ENCODE measurements around the gene ZNF506. TPM values are rescaled to one million over a fixed set of nuclear protein-coding genes. Genes with fewer than 3 reads are reported as not detected.

Gene ZNF506
- total RNA-seq, 1 donor from 2014 or later, result 22.1 TPM

DNA sequence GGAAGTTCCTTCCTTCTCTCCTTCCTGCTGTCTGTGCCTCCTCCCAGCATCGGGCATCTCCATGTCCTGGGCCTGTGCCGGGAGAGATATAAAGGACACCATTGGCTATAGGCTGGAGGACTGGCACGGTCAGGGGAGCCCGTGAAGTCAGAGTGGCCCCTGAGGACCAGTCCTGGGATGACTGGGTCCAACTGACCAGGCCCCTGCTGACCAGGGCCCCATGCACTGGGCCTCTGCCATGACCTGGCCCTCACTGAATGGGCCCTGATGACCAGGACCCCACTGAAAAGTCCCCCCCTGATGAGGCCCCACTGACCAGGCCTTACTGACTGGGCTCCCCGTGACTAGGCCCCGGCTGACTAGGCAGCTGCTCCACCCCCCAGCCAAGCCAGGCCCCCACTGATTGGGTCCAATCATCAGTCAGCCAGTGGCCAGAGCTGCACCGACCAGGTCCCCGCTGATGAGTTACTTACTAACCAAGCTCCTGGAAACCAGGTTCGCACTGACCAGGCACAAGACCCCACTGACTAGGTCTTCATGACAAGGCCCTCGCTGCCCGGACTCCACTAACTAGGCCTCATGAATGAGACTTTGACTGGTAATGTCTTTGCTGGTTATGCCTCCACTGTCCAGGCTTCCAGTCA is 68.7 kb downstream of the ZNF506 start:
- H3K4me1 ChIP-seq, result no peaks in the 10 kb centered on the region
- no peak overlapping the region for H3K4me3 ChIP-seq
- DNase-seq, result no peak
- no peaks in the 10 kb centered on the region for H3K27me3 ChIP-seq
- H3K27ac ChIP-seq, result no peak overlapping the region
- intact Hi-C loops (cut with DNase I), result no loop called here
- no peaks in the 10 kb centered on the region for H3K36me3 ChIP-seq
- no peaks in the 10 kb centered on the region for H3K9me3 ChIP-seq
- ATAC-seq, result no peak
- TF ChIP-seq CTCF (IDR thresholded peaks at IDR 0.05), result no peak

GRCh38 chr19:19751846-19752245 is 69.7 kb downstream of the ZNF506 start:
- DNase-seq, result no peak
- no peak for ATAC-seq
- no peak overlapping the region for H3K4me3 ChIP-seq
- no peak overlapping the region for H3K27ac ChIP-seq
- no peaks in the 10 kb centered on the region for H3K4me1 ChIP-seq
- intact Hi-C loops (cut with DNase I), result no loop called here
- H3K27me3 ChIP-seq, result no peaks in the 10 kb centered on the region
- H3K36me3 ChIP-seq, result no peaks in the 10 kb centered on the region
- TF ChIP-seq CTCF (IDR thresholded peaks at IDR 0.05), result no peak
- H3K9me3 ChIP-seq, result no peaks in the 10 kb centered on the region

- Histone ChIP-seq H3K27me3 (no peaks in the 10 kb centered on the region), H3K9me3 (no peaks in the 10 kb centered on the region), H3K4me1 (no peaks in the 10 kb centered on the region), H3K4me3 (no peak overlapping the region), H3K27ac (no peak overlapping the region), H3K36me3 (no peaks in the 10 kb centered on the region)
- no peak for TF ChIP-seq CTCF (IDR thresholded peaks at IDR 0.05)
- DNase-seq, result no peak
- intact Hi-C loops (cut with DNase I), result no loop called here
- no peak for ATAC-seq
These were observed 70.4 kb downstream of the ZNF506 start for GRCh38 chr19:19750842-19751790.

GRCh38 chr19:19749908-19750841 is 71.4 kb downstream of the ZNF506 start:
- no peak for ATAC-seq
- Histone ChIP-seq H3K27me3 (no peaks in the 10 kb centered on the region), H3K27ac (no peak overlapping the region), H3K36me3 (no peaks in the 10 kb centered on the region), H3K4me1 (no peaks in the 10 kb centered on the region), H3K4me3 (no peak overlapping the region), H3K9me3 (no peaks in the 10 kb centered on the region)
- TF ChIP-seq CTCF (IDR thresholded peaks at IDR 0.05), result no peak
- intact Hi-C loops (cut with DNase I), result no loop called here
- DNase-seq, result no peak

- H3K9me3 ChIP-seq, result no peaks in the 10 kb centered on the region
- DNase-seq, result no peak
- intact Hi-C loops (cut with DNase I), result no loop called here
- no peak overlapping the region for H3K4me3 ChIP-seq
- no peak for TF ChIP-seq CTCF (IDR thresholded peaks at IDR 0.05)
- no peaks in the 10 kb centered on the region for H3K4me1 ChIP-seq
- H3K27ac ChIP-seq, result no peak overlapping the region
- H3K27me3 ChIP-seq, result no peaks in the 10 kb centered on the region
- no peak for ATAC-seq
- H3K36me3 ChIP-seq, result no peaks in the 10 kb centered on the region
These were observed 72.2 kb downstream of the ZNF506 start for GRCh38 chr19:19749117-19749907.

All from upper lobe of right lung (tissue), 1 donor.